Ishikawa (cell line): ENCODE results near the gene DMD.

Source experiments
- CEBPB ChIP-seq: IDR thresholded peaks from 2 replicates; pipeline ENCODE4 v1.6.1; 2012
- CREB1 ChIP-seq: IDR thresholded peaks from 2 replicates; pipeline ENCODE4 v1.6.1; 2012; ENCODE audit warnings: low read depth
- EGR1 ChIP-seq: IDR thresholded peaks from 2 replicates; pipeline ENCODE4 v1.6.1; 2012
- EP300 ChIP-seq: IDR thresholded peaks from 2 replicates; pipeline ENCODE4 v1.6.1; 2012; ENCODE audit warnings: borderline replicate concordance
- FOXM1 ChIP-seq: IDR thresholded peaks from 2 replicates; pipeline ENCODE4 v1.6.1; 2012; ENCODE audit warnings: low read depth, borderline replicate concordance
- MAX ChIP-seq: IDR thresholded peaks from 2 replicates; pipeline ENCODE4 v1.6.1; 2012
- NFIC ChIP-seq: IDR thresholded peaks from 2 replicates; pipeline ENCODE4 v1.6.1; 2012
- RAD21 ChIP-seq: IDR thresholded peaks from 2 replicates; pipeline ENCODE4 v1.6.1; 2012; ENCODE audit warnings: low read depth
- REST ChIP-seq: IDR thresholded peaks from 2 replicates; pipeline ENCODE4 v1.6.1; 2012; ENCODE audit warnings: low read depth, mild to moderate bottlenecking
- TAF1 ChIP-seq: IDR thresholded peaks from 2 replicates; pipeline ENCODE4 v1.6.1; 2012; ENCODE audit warnings: low read depth, mild to moderate bottlenecking
- TCF12 ChIP-seq: IDR thresholded peaks from 2 replicates; pipeline ENCODE4 v1.6.1; 2012; ENCODE audit warnings: low read depth
- TEAD4 ChIP-seq: IDR thresholded peaks from 2 replicates; pipeline ENCODE4 v1.6.1; 2012
- USF1 ChIP-seq: IDR thresholded peaks from 2 replicates; pipeline ENCODE4 v1.6.1; 2012
- YY1 ChIP-seq: IDR thresholded peaks from 2 replicates; pipeline ENCODE4 v1.6.1; 2012; ENCODE audit warnings: low read depth
- ZBTB7A ChIP-seq: IDR thresholded peaks from 2 replicates; pipeline ENCODE4 v1.6.1; 2012; ENCODE audit warnings: low read depth

The DMD gene

GRCh38 chrX:33078273-33078672, 133.1 kb downstream of the DMD start:
- TF ChIP-seq YY1 = no peak
- TF ChIP-seq EGR1 = no peak
- TF ChIP-seq EP300 = no peak
- TF ChIP-seq TAF1 = no peak
- TF ChIP-seq TEAD4 = no peak
- TF ChIP-seq ZBTB7A = no peak
- no peak for TF ChIP-seq FOXM1
- TF ChIP-seq MAX = no peak
- no peak for TF ChIP-seq NFIC
- no peak for TF ChIP-seq USF1
- TF ChIP-seq REST = no peak

- no peak for TF ChIP-seq CEBPB
- no peak for TF ChIP-seq EGR1
- no peak for TF ChIP-seq USF1
- no peak for TF ChIP-seq REST
- TF ChIP-seq MAX = no peak
- TF ChIP-seq EP300 = no peak
- TF ChIP-seq RAD21 = no peak
- no peak for TF ChIP-seq TAF1
- TF ChIP-seq TCF12 = no peak
- no peak for TF ChIP-seq CREB1
- no peak for TF ChIP-seq FOXM1
- no peak for TF ChIP-seq ZBTB7A
- no peak for TF ChIP-seq NFIC
- no peak for TF ChIP-seq YY1
- TF ChIP-seq TEAD4 = no peak
These were observed 145.9 kb downstream of the DMD start for GRCh38 chrX:33065415-33065814.

- TF ChIP-seq TAF1 = no peak
- no peak for TF ChIP-seq EP300
- TF ChIP-seq ZBTB7A = no peak
- no peak for TF ChIP-seq TEAD4
- TF ChIP-seq CREB1 = no peak
- no peak for TF ChIP-seq CEBPB
- TF ChIP-seq YY1 = no peak
- no peak for TF ChIP-seq NFIC
- TF ChIP-seq TCF12 = no peak
- no peak for TF ChIP-seq REST
- TF ChIP-seq MAX = no peak
- TF ChIP-seq RAD21 = no peak
- TF ChIP-seq FOXM1 = no peak
- no peak for TF ChIP-seq EGR1
- no peak for TF ChIP-seq USF1
These were observed 149.3 kb downstream of the DMD start for GRCh38 chrX:33062041-33062440.

GRCh38 chrX:33053001-33053400, 158.3 kb downstream of the DMD start:
- TF ChIP-seq RAD21 (no peak), YY1 (no peak), EGR1 (no peak), MAX (no peak), TEAD4 (no peak), TCF12 (no peak), REST (no peak), ZBTB7A (no peak), CREB1 (no peak), TAF1 (no peak), NFIC (no peak), USF1 (no peak)
